Measurements from ENCODE around the gene SMCR8. TPM values are rescaled to one million over a fixed set of nuclear protein-coding genes. Genes with fewer than 3 reads are reported as not detected.

SMCR8 gene, protein sequence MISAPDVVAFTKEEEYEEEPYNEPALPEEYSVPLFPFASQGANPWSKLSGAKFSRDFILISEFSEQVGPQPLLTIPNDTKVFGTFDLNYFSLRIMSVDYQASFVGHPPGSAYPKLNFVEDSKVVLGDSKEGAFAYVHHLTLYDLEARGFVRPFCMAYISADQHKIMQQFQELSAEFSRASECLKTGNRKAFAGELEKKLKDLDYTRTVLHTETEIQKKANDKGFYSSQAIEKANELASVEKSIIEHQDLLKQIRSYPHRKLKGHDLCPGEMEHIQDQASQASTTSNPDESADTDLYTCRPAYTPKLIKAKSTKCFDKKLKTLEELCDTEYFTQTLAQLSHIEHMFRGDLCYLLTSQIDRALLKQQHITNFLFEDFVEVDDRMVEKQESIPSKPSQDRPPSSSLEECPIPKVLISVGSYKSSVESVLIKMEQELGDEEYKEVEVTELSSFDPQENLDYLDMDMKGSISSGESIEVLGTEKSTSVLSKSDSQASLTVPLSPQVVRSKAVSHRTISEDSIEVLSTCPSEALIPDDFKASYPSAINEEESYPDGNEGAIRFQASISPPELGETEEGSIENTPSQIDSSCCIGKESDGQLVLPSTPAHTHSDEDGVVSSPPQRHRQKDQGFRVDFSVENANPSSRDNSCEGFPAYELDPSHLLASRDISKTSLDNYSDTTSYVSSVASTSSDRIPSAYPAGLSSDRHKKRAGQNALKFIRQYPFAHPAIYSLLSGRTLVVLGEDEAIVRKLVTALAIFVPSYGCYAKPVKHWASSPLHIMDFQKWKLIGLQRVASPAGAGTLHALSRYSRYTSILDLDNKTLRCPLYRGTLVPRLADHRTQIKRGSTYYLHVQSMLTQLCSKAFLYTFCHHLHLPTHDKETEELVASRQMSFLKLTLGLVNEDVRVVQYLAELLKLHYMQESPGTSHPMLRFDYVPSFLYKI
- total RNA-seq = 10 to 100 TPM; 24.2 to 26.2 TPM

DNA sequence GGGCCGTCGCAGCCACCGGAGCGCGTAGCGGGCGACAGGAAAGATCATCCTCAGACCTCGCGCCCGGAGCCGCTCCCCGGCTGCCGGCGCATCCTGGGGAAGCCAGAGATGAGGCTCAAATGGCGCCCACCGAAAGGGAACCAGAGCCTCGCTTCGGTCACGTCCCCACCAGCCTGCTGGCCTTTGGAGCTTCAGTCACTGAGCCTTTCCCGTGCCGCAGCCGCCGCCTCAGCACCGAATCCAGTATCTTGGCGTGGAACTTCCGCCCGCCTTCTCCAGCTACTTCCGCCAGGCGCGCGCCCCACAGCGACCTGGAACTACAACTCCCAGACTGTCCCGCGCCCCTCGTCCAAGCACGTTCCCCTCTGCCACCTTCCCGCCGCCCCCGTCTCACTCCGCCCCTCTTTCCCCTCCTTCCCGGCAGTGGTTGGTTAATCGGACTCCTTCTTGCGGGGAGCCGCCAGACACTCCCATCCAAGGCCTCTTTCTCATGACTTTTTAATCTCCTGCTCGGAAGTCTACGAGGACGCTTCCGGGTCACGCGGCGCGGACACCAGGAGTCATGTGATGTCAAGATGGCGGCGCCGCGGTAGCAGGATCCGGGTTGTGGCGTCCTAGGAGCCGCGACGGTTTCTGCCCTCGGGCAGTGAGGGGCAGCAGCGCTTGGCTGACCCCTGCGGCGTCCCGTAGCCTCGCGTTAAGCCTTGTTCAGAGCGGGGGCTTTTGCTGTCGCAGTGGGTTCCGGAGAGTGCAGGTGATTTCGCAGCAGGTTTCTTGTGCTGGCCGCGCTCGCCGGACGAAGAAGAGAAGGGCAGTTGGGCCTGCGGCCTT lies at the start of gene SMCR8, which contains the start of gene TOP3A:
TSS of gene SMCR8 (plus strand) at position 563 of the 831 bp plus-strand sequence. CDS start 497 bp downstream, outside the sequence.
TSS of gene TOP3A (minus strand) at position 264 of the 831 bp plus-strand sequence. CDS start at position 48, 216 bp downstream.

GRCh38 chr17:18363101-18364049 lies 48.3 kb downstream of the SMCR8 start, which contains the start of gene SHMT1:
Gene SHMT1, minus strand, starts transcription at chr17:18363550. Its CDS starts 7,569 bp downstream, at chr17:18355981.

Small RNA genes lying within 50 kb of the gene (microRNA-seq; reads per million reads assigned to microRNA genes)
- gene MIR6778 (ENCODE audit: borderline microRNAs expressed, borderline replicate concordance) = not detected

Other genes with a start within 250 kb of the SMCR8 start
- 10 to 100 TPM; 46.6 to 47.8 TPM for gene DRG2, start 227.3 kb upstream of the SMCR8 start, total RNA-seq
- gene MYO15A, start 206.5 kb upstream of the SMCR8 start, total RNA-seq = under 1 TPM; 0.38 to 0.55 TPM
- 100 to 1,000 TPM; 104 to 106 TPM for gene ALKBH5, start 131.5 kb upstream of the SMCR8 start, total RNA-seq
- gene LLGL1, start 89.7 kb upstream of the SMCR8 start, total RNA-seq = 10 to 100 TPM; 19.3 to 19.6 TPM
- 100 to 1,000 TPM; 307 to 321 TPM for gene FLII, start 56.6 kb upstream of the SMCR8 start, total RNA-seq
- 10 to 100 TPM in 1 of 2 experiments, 1 to 10 TPM in 1; 8.2 to 10.3 TPM for gene MIEF2, start 54.6 kb upstream of the SMCR8 start, total RNA-seq
- 10 to 100 TPM; 49.9 to 55.0 TPM for gene TOP3A, start 299 bp upstream of the SMCR8 start, total RNA-seq
- gene SHMT1, start 48.3 kb downstream of the SMCR8 start, total RNA-seq = 10 to 100 TPM; 33.0 to 33.1 TPM
- not detected for gene EVPLL, start 62.5 kb downstream of the SMCR8 start, total RNA-seq
- 1 to 10 TPM; 1.2 to 1.4 TPM for gene LGALS9C, start 161.5 kb downstream of the SMCR8 start, total RNA-seq

Measured in activated naive CD4-positive, alpha-beta T cell treated with anti-CD3 and anti-CD28 coated beads, Interleukin-2, amount 10 ng/mL, durations not matched to agents 5 hours and 36 hours (primary cell).